NCI-H2227 treated with DMSO at 0.1 percent for 48 hours (cell line): ENCODE measurements around the gene SPTBN1.

Experiments
- DNase-seq: peaks from one replicate; lab custom pipeline; 2025; lab: John Stamatoyannopoulos, UW

The SPTBN1 gene

GRCh38 chr2:54610700-54611099 lies 154.6 kb downstream of the SPTBN1 start:
- DNase-seq: no peak

- DNase-seq: no peak
Observed at GRCh38 chr2:54611830-54612545, 155.9 kb downstream of the SPTBN1 start.

GRCh38 chr2:54613386-54613785 lies 157.3 kb downstream of the SPTBN1 start:
- no peak for DNase-seq

- DNase-seq: no peak
Observed at GRCh38 chr2:54613794-54614257, 157.7 kb downstream of the SPTBN1 start.

GRCh38 chr2:54614819-54615218 lies 158.7 kb downstream of the SPTBN1 start:
- DNase-seq: no peak

GRCh38 chr2:54615832-54616534 lies 159.9 kb downstream of the SPTBN1 start:
- DNase-seq: no peak

DNA sequence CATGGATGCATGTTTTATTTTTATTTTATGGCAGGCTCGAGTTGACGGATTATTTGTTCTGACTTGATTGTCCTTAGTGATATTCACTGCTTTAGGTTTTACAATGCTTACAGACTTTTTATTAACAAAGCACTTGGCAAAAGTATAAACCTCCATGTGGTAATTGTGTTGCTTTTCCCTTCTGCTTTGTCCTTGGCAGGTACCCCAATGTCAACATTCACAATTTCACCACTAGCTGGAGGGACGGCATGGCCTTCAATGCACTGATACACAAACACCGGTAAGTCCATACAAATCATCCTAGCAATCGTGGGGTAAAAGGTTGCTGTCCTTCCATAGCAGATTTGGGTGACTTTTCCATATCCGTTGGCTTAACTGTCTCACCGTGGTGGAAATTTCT lies 161.3 kb downstream of the SPTBN1 start:
- DNase-seq: no peak

DNA sequence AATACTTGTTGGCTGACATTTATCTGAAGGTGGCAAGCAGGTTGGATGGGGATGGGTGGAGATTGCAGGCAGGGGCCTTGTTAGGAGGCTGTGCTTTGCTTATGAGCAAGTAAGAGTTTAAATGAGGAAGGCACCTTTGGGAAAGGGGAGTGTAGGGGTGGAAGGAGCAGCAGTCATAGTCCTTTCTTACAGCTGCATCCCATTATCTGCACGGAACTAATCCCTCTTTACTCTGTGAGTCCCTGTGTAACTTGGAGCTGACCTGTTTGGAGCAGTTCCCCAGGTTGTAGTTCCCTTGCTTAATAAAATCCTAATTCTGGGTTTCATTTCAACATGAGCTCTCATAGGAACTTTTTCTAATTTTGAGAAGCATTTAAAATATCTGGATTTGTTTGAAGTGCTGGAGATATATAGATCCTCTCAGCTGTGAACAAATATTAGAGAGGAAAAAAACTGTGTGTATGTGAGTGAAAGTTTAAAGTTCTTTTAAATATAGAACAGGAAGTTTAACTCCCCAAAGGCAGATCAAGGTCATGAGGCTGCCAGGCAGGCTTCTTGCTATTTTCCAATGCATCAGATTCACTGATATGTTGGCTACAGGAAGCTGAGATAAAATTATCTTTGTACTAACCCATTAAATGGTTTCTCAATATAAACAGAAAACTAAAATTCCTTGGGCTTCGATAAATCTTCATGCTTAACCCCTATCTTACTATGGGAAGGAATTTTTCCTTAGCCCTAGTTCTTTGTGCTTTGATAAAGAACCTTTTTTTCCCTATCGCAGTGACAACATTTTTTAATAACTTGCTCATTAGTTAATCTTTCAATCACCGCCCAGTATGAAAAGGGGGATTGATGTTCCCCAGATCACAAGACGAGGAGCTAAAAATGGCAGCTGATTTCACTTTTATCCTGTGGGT lies 162.8 kb downstream of the SPTBN1 start:
- no peak for DNase-seq

DNA sequence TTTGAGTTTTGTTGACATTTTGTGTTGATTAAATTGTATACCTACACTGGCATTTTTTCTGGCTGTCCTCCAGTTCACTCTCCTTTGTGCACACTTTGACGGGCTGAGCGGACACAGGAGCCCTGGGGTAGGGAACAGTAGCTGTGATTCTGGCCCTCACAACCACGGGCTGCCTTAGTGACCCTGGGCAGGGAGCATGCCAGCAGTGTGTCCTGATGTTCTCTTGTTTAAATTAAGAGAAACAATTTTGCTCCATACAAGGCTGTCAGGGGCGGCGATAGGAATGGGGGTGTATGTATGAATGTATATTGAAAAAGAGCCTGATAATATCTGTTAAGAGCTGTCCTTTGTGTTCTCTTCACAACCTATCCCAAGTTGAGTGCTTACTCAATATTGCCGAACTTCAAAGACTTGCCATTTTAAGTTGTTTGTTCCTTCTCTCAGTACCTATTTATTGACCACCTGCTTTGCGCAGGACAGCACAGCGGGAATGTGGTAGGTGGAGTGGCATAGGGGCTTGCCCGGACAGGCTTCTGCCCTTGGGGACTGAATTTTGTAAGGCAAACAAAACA lies 163.6 kb downstream of the SPTBN1 start:
- DNase-seq: no peak

GRCh38 chr2:54620948-54621347 lies 164.8 kb downstream of the SPTBN1 start:
- DNase-seq: no peak

DNA sequence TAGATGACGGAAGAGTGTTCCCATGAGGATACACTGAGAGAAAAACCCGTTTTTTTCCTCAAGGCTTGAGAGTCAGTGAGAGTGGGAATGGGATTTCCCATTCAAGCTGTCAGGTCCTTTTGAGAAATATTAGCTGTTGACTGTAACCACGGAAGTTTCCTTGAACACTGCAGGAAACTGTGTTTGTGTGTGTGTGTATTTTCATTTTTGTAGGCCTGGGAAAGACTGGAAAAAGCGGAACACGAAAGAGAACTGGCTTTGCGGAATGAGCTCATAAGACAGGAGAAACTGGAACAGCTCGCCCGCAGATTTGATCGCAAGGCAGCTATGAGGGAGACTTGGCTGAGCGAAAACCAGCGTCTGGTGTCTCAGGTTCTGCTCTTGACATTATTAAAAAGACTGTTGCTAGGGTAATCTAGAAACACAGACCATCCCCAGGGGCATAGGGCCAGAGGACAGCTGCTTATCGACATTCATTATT lies 168.5 kb downstream of the SPTBN1 start:
- no peak for DNase-seq

DNA sequence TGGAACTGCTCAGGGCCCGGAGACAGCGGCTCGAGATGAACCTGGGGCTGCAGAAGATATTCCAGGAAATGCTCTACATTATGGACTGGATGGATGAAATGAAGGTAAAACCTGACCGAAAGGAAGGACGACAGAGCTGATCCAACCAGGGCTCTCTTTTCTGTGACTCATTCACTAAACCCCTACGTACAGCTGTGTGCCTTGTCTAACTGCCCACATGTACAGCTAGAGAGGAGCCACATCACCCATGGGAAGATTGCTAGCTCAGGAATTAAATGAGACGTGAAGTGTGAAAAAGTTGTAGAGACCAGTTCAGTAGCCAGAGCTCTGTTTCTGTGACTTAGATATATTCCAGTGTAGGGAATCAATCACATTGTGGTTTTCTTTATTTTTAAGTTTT lies 170.0 kb downstream of the SPTBN1 start:
- DNase-seq: no peak

- DNase-seq: no peak
Observed at GRCh38 chr2:54626884-54627283, 170.8 kb downstream of the SPTBN1 start.

DNA sequence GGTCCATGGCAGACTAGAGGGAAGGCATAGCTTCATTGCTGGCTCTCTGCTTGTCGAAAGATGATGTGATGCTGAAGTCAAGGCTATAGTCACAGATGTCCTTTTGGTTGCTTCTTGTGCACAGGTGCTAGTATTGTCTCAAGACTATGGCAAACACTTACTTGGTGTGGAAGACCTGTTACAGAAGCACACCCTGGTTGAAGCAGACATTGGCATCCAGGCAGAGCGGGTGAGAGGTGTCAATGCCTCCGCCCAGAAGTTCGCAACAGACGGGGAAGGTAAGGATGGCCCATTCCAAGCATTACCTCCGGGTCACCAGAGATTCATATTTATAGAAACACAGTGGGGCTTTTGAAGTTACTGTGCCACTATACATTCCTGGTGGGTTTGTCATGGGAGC lies 171.8 kb downstream of the SPTBN1 start:
- no peak for DNase-seq

DNA sequence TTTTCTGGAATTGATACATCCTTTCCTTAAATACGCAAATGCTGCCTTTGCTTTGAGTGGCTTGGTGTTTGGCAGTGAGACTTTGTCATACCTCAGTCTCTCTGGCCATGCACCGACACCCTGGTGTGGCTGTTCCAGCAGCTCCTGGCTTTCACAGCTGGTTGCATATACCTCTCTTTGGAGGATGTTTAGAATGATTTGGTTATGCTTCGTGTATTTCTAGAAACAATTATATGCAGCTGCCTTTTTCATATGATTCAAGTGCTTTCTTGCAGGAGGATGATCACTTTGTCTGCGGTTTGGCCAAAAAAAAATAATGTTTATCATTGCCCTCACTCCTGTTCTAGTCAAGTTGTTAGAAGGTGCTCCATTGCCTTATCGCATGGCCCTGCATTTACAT lies 172.3 kb downstream of the SPTBN1 start:
- no peak for DNase-seq

DNA sequence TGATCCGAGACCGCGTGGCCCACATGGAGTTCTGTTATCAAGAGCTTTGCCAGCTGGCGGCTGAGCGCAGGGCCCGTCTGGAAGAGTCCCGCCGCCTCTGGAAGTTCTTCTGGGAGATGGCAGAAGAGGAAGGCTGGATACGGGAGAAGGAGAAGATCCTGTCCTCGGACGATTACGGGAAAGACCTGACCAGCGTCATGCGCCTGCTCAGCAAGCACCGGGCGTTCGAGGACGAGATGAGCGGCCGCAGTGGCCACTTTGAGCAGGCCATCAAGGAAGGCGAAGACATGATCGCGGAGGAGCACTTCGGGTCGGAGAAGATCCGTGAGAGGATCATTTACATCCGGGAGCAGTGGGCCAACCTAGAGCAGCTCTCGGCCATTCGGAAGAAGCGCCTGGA lies 172.8 kb downstream of the SPTBN1 start:
- no peak for DNase-seq

- DNase-seq: no peak
Observed at GRCh38 chr2:54629390-54629789, 173.3 kb downstream of the SPTBN1 start.

DNA sequence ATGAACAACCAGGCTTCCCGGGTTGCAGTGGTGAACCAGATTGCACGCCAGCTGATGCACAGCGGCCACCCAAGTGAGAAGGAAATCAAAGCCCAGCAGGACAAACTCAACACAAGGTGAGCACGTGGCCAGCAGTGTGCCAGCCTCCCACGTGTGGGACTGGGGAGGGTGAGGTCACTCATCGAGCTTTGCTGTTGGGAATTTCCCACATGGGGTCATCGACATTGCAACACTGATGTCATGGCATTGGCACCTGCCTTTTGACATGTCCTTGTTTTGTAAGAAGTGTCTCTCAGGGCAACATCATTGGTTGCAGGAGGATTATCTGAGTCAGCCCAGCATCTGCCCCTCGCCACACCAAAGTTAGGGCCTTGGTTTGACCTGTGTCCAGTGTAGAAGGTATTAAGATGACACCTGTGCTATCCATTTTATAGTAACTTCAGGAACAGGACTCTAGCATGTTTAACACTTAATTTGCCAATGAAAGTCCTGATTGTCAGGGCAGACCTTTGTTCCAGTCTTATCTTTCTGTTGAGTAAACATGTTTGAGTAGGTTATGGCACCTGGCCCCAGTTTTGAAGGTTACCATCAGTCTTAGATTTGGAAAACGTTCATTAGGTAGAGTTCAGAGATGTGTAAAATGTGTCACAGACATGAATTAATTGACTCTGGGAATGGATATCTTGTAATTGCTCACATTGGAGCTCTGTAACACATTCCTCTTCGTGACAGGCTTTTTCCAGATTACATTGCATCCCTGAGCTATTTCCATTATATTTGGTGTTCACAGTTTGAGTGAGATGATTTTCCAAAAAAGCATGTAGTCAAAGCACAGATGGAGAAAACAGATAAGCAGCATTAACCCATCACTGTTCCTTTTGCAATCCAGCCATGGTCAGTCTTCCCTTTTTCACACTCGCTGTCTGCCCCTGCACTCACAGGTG lies 174.1 kb downstream of the SPTBN1 start:
- no peak for DNase-seq

DNA sequence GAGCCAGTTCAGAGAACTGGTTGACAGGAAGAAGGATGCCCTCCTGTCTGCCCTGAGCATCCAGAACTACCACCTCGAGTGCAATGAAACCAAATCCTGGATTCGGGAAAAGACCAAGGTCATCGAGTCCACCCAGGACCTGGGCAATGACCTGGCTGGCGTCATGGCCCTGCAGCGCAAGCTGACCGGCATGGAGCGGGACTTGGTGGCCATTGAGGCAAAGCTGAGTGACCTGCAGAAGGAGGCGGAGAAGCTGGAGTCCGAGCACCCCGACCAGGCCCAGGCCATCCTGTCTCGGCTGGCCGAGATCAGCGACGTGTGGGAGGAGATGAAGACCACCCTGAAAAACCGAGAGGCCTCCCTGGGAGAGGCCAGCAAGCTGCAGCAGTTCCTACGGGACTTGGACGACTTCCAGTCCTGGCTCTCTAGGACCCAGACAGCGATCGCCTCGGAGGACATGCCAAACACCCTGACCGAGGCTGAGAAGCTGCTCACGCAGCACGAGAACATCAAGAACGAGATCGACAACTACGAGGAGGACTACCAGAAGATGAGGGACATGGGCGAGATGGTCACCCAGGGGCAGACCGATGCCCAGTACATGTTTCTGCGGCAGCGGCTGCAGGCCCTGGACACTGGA lies 174.9 kb downstream of the SPTBN1 start:
- no peak for DNase-seq

DNA sequence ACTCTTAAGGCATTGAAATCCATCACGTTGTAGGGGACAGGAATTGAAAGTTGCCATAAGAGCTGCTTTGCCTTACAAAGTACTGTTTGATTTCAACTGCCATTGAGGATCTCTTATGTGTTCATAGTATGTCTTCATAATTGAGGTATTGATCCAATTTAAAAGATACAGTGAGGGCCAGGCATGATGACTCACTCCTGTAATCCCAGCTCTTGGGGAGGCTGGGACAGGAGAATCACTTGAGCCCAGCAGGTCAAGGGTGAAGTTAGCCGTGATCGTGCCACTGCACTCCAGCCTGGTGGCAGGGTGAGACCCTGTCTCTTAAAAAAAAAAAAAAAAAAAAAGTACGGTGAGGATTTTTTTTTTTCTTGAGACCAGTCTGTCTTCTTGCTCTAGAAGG lies 175.6 kb downstream of the SPTBN1 start:
- no peak for DNase-seq
